GM18511 (cell line): Measurements from ENCODE around the gene B4GALNT1.
"Not testable (repeated sequence)": the region's sequence is repeated elsewhere in the genome, so short reads cannot be mapped to it uniquely, and the experiment has no call there.

Experiments
- ATAC-seq: cut with Tn5 transposase; IDR thresholded peaks from one replicate; pipeline ENCODE4 v1.9.1; 2021; ENCODE audit warnings: mild to moderate bottlenecking, moderate library complexity; ENCODE audit not compliant: unreplicated experiment

The B4GALNT1 gene

GRCh38 chr12:57621497-57622292, 11.3 kb downstream of the B4GALNT1 start:
- no peak for ATAC-seq

GRCh38 chr12:57620936-57621496, 12.0 kb downstream of the B4GALNT1 start:
- ATAC-seq, result no peak

- no peak for ATAC-seq
Measured at GRCh38 chr12:57620245-57620935, 12.6 kb downstream of the B4GALNT1 start.

GRCh38 chr12:57619434-57620244, 13.4 kb downstream of the B4GALNT1 start:
- ATAC-seq, result no peak

- no peak for ATAC-seq
Measured at GRCh38 chr12:57618966-57619433, 14.0 kb downstream of the B4GALNT1 start.

- ATAC-seq, result not testable (repeated sequence)
Measured at GRCh38 chr12:57618431-57618830, 14.6 kb downstream of the B4GALNT1 start.

GRCh38 chr12:57617942-57618341, 15.1 kb downstream of the B4GALNT1 start:
- ATAC-seq, result no peak

GRCh38 chr12:57616383-57617101, 16.5 kb downstream of the B4GALNT1 start:
- ATAC-seq, result no peak

GRCh38 chr12:57615637-57616036, 17.4 kb downstream of the B4GALNT1 start:
- ATAC-seq, result no peak

GRCh38 chr12:57614948-57615500, 18.0 kb downstream of the B4GALNT1 start:
- no peak for ATAC-seq

GRCh38 chr12:57614178-57614947, 18.6 kb downstream of the B4GALNT1 start:
- peak; percentile 61 for ATAC-seq

- no peak for ATAC-seq
Measured at GRCh38 chr12:57613427-57614109, 19.4 kb downstream of the B4GALNT1 start.

GRCh38 chr12:57612711-57613426, 20.1 kb downstream of the B4GALNT1 start:
- ATAC-seq, result no peak

- no peak for ATAC-seq
Measured at GRCh38 chr12:57611827-57612710, 20.9 kb downstream of the B4GALNT1 start.

- ATAC-seq, result peak; percentile 52
Measured at GRCh38 chr12:57611108-57611826, 21.7 kb downstream of the B4GALNT1 start, which contains the start of gene ARHGEF25. Gene ARHGEF25, plus strand, starts transcription at chr12:57611435. Its CDS starts 460 bp downstream, at chr12:57611895.

- no peak for ATAC-seq
Measured at GRCh38 chr12:57610554-57611107, 22.4 kb downstream of the B4GALNT1 start.
